HS-27A (cell line): ENCODE measurements around the gene LHFPL3.
"Not testable (repeated sequence)": the region's sequence is repeated elsewhere in the genome, so short reads cannot be mapped to it uniquely, and the experiment has no call there.

Source experiments
- DNase-seq: peaks from one replicate; pipeline ENCODE4 v3.0.0-alpha.2; 2012; ENCODE audit warnings: low read depth, missing footprints

The LHFPL3 gene

DNA sequence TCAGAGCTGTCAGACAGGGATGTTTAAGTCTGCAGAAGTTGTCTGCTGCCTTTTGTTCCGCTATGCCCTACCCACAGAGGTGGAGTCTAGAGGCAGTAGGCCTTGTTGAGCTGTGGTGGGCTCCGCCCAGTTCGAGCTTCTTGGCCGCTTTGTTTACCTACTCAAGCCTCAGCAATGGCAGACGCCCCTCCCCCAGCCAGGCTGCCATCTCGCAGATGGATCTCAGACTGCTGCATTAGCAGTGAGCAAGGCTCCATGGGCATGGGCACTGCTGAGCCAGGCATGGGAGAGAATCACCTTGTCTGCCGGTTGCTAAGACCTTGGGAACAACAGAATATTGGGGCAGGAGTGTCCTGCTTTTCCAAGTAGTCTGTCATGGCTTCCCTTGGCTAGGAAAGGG, 267.2 kb downstream of the LHFPL3 start:
- not testable (repeated sequence) for DNase-seq

GRCh38 chr7:104603957-104604356, 275.6 kb downstream of the LHFPL3 start:
- DNase-seq, result no peak

- DNase-seq, result no peak
These were observed 276.3 kb downstream of the LHFPL3 start for GRCh38 chr7:104604706-104605105.

DNA sequence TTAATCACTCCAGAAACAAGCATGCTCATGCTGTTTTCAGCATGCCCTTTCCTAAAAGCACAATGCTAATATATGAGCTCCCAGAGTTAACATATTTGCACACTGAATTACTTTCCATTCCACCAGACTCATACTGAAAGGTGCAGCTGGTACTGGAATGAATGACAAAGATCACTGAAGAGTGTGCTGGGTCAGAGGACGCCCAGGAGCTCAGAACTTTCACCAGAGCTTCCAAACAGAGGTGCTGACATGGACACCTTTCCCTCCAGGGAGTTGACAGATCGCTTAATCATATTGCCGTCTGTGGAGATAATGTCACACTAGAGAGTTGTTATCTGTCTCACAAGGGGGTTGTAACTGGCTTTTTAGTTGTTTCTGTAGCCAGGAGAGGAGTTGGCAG, 292.9 kb downstream of the LHFPL3 start:
- no peak for DNase-seq

DNA sequence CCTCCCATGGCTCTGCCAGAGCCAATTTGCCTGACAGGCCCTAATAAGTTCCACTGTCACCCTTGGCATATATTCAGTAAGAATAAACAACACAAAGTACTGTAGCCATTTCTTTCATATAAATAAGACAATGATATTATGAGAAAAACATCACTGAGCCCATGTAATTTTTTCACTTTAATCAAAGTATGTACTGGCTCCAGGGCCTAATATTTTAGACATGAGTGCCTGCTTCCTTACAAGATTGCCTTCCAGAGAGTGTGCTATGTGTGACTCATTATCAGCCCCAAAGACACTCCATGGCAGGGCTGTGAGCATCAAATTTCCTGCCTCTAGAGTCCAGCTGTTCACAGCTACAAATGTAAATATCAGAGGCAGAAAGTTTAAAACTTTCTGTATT, 297.6 kb downstream of the LHFPL3 start:
- DNase-seq, result no peak

GRCh38 chr7:104627516-104627915, 299.1 kb downstream of the LHFPL3 start:
- no peak for DNase-seq

GRCh38 chr7:104628017-104628416, 299.6 kb downstream of the LHFPL3 start:
- no peak for DNase-seq

- DNase-seq, result no peak
These were observed 301.0 kb downstream of the LHFPL3 start for GRCh38 chr7:104629408-104629807.

DNA sequence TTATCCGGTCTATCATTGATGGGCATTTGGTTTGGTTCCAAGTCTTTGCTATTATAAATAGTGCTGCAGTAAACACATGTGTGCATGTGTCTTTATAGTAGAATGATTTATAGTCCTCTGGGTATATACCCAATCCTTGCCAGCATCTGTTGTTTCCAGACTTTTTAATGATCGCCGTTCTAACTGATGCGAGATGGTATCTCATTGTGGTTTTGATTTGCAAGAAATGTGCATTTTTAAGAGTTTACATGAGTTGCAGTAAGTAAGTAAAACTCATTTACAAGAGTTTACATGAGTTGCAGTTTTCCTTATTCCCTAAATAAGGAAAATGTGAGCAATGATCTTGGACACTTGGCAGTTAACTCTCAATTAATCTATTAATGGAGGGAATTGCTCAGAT, 312.1 kb downstream of the LHFPL3 start:
- DNase-seq, result no peak

- DNase-seq, result no peak
These were observed 314.2 kb downstream of the LHFPL3 start for GRCh38 chr7:104642560-104642959.

DNA sequence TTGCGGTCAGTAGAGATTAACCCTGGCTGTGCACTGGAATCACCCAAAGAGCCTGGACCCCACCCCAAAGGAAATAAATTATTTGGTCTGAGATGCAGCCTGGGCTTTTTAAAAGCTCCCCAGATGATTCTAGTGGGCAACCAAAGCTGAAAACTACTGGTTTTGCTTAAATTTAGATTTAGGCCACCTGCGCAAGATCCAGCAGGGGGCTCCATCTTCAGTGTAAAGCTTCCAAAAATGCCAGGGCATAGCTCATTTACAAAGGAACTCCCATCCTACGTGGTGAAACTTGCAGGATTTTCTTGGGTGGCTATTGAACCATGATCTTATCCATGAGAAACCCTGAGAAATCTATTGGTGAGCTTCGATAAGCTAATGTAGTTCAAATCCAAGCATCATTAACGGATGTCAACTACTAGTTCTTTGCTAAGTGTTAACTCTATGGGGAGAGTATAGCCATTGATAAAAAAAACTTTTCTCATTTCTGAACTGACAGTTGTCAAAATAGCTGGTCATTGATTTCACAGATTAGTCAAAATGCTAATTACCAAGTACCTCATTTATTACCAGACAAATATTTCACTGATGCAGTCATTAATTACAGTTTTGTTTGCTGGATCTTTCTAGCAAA, 315.3 kb downstream of the LHFPL3 start:
- peak; percentile 2 for DNase-seq

- no peak for DNase-seq
These were observed 322.7 kb downstream of the LHFPL3 start for GRCh38 chr7:104650991-104651640.

DNA sequence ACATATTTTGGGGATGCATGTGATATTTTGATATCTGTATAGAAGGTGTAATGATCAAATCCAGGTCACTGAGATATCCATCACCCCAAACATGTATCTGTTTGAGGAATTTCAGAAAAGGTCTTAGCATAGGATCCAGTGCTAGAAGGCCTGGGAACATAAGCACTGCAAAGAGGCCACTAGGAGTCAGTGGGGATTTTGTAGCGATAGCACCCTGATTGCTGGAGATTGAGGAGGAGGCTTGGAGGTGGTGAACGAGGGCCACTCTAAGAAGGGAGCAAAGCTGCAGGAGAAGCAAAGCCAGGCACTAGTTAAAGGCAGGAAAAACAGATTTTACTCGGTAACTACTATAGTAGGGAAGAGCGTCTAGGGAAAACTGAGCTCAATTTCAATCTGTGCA, 324.0 kb downstream of the LHFPL3 start:
- DNase-seq, result no peak

- DNase-seq, result no peak
These were observed 324.5 kb downstream of the LHFPL3 start for GRCh38 chr7:104652865-104653264.

DNA sequence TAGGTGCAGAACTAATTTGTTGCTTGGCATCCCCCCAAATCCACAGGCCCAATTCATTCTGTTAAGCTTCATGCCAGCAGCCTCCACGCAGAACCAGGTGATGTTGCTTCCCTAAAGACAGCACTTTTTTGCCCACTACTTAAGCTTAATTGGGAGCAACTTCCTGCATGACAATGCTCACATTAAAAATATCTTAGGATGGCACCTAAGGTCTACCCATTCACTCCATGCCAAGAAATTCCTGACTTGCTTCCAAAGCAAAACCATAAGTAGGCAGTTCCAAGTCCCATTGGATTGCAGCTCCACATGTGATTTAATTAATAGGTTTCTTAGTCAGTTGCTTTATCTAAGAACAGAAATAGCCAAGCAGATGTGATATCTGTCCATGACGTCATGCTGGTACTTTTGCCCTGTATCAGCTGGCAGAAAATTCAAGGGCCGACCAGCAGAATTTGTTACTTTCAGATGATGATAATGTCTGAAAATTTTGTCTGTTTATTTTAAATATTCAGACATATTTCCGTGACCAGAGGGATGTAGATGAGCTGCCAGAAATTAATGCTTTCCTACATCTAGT, 325.5 kb downstream of the LHFPL3 start:
- no peak for DNase-seq

GRCh38 chr7:104655592-104655991, 327.2 kb downstream of the LHFPL3 start:
- no peak for DNase-seq

DNA sequence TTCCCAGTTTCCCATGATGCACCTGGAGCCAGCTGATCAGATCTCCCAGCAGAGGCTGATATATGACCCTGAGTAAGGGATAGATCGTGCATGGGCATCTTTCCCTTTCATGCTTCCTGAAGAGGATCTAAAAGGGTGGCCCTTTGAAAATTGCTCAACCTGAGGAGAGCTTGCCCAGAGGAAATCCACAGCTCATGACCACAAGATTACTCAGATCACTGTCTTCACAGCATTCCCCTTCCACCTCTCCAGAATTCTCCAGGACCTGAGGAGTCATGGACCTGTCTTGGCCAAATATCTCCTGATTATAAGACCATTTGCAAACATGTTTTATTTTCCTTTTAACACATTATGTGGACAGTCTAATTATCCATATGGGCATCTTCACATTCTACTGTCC, 328.1 kb downstream of the LHFPL3 start:
- no peak for DNase-seq

- no peak for DNase-seq
These were observed 328.7 kb downstream of the LHFPL3 start for GRCh38 chr7:104657134-104657533.

DNA sequence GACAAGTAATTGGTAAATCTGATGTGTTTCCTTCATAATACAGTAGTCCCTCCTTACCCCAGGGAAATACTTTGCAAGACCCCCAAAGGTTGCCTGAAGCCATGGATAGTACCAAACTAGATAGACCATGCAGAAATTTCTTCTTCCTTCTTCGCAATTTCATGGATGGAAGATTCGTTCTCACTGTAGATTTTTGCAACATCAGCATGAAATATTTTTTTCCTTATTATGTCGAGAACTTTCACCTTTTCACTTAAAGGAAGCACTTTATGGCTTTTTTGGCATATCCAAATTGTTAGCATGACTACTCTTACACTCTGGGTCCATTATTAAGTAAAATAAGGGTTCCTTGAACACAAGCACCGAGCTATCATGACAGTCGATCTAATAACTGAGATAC, 333.2 kb downstream of the LHFPL3 start:
- DNase-seq, result no peak

- no peak for DNase-seq
These were observed 336.2 kb downstream of the LHFPL3 start for GRCh38 chr7:104664648-104665047.

DNA sequence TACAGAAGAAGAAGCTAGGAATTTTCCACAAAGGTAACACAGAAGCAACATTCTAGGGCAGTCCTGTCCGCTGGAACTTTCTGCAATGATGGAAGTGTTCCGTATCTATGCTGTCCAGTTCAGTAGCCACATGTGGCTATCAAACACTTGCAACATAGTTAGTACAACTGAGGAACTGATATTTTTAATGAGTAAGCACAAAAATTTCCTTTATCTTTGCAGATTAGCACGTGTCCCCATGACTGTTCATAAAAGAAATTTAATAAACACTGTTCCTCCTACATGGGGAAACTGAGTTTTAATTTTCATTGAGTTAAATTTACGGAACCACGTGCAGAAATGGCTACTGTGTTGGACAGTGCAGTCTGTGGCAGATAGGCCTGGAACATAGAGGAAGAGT, 349.2 kb downstream of the LHFPL3 start:
- no peak for DNase-seq

DNA sequence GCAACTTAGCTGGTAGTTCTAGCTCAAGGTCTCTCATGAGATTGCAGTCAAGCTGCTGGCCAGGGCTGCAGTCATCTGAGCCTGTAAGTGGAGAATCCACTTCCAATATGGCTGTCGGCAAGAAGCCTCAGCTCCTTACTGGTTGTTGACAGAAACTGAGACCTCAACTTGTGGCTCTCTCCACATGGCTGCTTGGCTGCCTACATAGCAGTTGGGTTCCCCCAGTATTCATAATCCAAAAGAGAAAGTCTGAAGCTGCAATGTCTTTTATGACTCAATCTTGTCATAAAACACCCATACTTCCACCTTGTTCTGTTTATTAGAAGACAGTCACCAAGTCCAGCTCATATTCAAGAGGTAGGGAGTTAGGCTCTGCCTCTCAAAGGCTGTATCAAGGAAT, 350.7 kb downstream of the LHFPL3 start:
- no peak for DNase-seq

DNA sequence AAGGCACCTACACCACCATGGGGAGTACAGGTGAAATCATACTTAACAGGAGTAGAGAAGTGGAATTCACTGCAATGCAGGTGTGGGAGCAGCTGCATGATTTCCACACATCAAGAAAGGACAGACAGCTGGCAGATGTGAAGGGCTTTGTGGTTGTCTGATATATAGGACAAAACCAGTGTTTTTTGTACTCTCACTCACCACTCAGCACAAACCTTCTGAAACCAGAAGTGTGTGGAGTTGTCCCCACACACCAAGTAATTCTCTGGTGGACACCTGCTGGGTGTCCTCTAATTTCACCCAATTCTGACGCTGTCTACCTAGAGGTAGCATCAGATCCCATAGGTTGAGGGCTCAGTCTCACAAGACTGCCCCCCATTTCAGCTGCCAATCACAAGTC, 357.9 kb downstream of the LHFPL3 start:
- no peak for DNase-seq

DNA sequence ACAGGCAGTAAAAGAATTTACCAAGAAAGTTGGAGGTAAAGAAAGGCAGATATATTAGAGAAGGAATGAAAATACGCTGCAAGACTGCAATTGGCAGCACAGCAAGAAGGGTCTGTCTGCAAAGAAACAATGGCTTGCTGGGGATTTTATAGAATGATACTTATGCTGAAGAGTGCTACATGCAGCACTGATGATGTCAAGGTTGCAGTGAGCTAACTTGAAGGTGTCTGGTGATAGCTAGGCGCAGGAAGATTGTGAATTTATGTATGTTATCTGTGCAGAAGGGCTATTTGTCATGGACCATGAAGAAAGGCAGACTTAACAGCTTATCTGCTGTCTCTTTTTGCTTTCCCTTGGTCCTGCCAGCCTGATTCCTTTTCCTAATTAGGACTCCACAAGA, 366.3 kb downstream of the LHFPL3 start:
- no peak for DNase-seq
